ENCODE data around the gene UNC5C.

DNA sequence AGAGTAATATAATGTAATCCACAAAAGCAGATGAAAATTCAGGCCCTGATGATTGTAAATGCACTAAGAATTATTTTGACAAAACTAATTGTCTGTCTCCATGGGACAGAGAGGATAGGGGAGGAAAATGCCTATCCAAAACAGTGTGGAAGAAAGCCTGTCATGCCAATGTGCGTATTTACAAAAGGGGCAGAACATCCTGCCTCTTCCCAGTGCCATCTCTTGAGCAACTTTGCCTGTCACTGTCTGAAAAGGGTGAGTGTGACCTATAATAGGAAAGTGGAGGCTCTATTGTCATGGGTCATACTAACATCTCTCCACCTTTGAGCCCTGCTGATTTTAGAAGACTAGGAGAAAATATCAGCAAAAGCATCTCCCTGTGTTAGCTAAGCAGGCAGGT lies 264.1 kb downstream of the UNC5C start:
- TF ChIP-seq YY1 (IDR thresholded peaks at IDR 0.05; ENCODE audit: low read depth) (no peak), EZH2phosphoT487 (IDR thresholded peaks at IDR 0.05; ENCODE audit: borderline replicate concordance, low read depth) (no peak), SIN3A (IDR thresholded peaks at IDR 0.05; ENCODE audit: borderline replicate concordance, low read depth, low read length) (no peak), POLR2AphosphoS5 (IDR thresholded peaks at IDR 0.05; ENCODE audit: low read depth, low read length) (no peak), EP300 (IDR thresholded peaks at IDR 0.05; ENCODE audit: borderline replicate concordance in 1 of 2, low read depth in 1 of 2, low read length in 1 of 2) (no peak), JUND (IDR thresholded peaks at IDR 0.05) (no peak), TEAD4 (IDR thresholded peaks at IDR 0.05; ENCODE audit: borderline replicate concordance, insufficient read depth) (no peak), NRF1 (IDR thresholded peaks at IDR 0.05; ENCODE audit: low read depth, low read length) (no peak)
- TF ChIP-seq, protein P1, sequence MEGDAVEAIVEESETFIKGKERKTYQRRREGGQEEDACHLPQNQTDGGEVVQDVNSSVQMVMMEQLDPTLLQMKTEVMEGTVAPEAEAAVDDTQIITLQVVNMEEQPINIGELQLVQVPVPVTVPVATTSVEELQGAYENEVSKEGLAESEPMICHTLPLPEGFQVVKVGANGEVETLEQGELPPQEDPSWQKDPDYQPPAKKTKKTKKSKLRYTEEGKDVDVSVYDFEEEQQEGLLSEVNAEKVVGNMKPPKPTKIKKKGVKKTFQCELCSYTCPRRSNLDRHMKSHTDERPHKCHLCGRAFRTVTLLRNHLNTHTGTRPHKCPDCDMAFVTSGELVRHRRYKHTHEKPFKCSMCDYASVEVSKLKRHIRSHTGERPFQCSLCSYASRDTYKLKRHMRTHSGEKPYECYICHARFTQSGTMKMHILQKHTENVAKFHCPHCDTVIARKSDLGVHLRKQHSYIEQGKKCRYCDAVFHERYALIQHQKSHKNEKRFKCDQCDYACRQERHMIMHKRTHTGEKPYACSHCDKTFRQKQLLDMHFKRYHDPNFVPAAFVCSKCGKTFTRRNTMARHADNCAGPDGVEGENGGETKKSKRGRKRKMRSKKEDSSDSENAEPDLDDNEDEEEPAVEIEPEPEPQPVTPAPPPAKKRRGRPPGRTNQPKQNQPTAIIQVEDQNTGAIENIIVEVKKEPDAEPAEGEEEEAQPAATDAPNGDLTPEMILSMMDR (IDR thresholded peaks at IDR 0.05): no peak
- TF ChIP-seq, protein P2, sequence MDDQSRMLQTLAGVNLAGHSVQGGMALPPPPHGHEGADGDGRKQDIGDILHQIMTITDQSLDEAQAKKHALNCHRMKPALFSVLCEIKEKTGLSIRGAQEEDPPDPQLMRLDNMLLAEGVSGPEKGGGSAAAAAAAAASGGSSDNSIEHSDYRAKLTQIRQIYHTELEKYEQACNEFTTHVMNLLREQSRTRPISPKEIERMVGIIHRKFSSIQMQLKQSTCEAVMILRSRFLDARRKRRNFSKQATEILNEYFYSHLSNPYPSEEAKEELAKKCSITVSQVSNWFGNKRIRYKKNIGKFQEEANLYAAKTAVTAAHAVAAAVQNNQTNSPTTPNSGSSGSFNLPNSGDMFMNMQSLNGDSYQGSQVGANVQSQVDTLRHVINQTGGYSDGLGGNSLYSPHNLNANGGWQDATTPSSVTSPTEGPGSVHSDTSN (IDR thresholded peaks at IDR 0.05): no peak
- TF ChIP-seq, protein P3, sequence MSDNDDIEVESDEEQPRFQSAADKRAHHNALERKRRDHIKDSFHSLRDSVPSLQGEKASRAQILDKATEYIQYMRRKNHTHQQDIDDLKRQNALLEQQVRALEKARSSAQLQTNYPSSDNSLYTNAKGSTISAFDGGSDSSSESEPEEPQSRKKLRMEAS (IDR thresholded peaks at IDR 0.05; ENCODE audit: low read depth): no peak
- TF ChIP-seq, protein P4, sequence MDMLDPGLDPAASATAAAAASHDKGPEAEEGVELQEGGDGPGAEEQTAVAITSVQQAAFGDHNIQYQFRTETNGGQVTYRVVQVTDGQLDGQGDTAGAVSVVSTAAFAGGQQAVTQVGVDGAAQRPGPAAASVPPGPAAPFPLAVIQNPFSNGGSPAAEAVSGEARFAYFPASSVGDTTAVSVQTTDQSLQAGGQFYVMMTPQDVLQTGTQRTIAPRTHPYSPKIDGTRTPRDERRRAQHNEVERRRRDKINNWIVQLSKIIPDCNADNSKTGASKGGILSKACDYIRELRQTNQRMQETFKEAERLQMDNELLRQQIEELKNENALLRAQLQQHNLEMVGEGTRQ (IDR thresholded peaks at IDR 0.05; ENCODE audit: borderline replicate concordance, low read depth, low read length): no peak
